ENCODE results near the gene RCAN2.

DNA sequence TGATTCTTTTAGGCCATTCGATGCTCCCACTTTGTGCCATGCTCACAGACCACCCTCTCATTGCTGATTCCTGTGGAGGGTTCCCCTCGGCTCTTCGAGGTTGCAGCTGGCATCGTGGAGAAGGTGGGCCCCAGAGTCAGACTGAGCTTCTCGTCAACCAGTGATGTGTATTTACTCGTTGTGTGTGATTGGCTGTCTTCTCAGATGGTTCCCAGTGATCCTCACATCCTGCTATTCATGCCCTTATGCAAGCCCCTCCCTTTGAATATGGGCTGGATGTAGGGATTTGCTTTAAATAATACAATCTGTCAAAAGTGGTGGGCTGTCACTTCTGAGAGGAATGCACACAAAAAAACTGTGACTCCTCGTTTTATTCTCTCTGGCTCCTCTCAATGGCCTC lies 220.9 kb downstream of the RCAN2 start:
- TF ChIP-seq, protein P1, sequence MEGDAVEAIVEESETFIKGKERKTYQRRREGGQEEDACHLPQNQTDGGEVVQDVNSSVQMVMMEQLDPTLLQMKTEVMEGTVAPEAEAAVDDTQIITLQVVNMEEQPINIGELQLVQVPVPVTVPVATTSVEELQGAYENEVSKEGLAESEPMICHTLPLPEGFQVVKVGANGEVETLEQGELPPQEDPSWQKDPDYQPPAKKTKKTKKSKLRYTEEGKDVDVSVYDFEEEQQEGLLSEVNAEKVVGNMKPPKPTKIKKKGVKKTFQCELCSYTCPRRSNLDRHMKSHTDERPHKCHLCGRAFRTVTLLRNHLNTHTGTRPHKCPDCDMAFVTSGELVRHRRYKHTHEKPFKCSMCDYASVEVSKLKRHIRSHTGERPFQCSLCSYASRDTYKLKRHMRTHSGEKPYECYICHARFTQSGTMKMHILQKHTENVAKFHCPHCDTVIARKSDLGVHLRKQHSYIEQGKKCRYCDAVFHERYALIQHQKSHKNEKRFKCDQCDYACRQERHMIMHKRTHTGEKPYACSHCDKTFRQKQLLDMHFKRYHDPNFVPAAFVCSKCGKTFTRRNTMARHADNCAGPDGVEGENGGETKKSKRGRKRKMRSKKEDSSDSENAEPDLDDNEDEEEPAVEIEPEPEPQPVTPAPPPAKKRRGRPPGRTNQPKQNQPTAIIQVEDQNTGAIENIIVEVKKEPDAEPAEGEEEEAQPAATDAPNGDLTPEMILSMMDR (IDR thresholded peaks at IDR 0.05; ENCODE audit: poor library complexity, severe bottlenecking) = no peak
- no peak for TF ChIP-seq MXI1 (conservative IDR thresholded peaks at IDR 0.05; ENCODE audit: poor library complexity, severe bottlenecking)
- no peak for TF ChIP-seq EZH2 (IDR thresholded peaks at IDR 0.05; ENCODE audit: borderline replicate concordance, insufficient read depth, low read length, poor library complexity, severe bottlenecking)
- TF ChIP-seq, protein P2, sequence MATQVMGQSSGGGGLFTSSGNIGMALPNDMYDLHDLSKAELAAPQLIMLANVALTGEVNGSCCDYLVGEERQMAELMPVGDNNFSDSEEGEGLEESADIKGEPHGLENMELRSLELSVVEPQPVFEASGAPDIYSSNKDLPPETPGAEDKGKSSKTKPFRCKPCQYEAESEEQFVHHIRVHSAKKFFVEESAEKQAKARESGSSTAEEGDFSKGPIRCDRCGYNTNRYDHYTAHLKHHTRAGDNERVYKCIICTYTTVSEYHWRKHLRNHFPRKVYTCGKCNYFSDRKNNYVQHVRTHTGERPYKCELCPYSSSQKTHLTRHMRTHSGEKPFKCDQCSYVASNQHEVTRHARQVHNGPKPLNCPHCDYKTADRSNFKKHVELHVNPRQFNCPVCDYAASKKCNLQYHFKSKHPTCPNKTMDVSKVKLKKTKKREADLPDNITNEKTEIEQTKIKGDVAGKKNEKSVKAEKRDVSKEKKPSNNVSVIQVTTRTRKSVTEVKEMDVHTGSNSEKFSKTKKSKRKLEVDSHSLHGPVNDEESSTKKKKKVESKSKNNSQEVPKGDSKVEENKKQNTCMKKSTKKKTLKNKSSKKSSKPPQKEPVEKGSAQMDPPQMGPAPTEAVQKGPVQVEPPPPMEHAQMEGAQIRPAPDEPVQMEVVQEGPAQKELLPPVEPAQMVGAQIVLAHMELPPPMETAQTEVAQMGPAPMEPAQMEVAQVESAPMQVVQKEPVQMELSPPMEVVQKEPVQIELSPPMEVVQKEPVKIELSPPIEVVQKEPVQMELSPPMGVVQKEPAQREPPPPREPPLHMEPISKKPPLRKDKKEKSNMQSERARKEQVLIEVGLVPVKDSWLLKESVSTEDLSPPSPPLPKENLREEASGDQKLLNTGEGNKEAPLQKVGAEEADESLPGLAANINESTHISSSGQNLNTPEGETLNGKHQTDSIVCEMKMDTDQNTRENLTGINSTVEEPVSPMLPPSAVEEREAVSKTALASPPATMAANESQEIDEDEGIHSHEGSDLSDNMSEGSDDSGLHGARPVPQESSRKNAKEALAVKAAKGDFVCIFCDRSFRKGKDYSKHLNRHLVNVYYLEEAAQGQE (IDR thresholded peaks at IDR 0.05; ENCODE audit: borderline replicate concordance) = no peak
